RWPE2 (cell line): Measurements from ENCODE around the gene AHCYL2.

ENCODE experiments used
- ATAC-seq: fragments of 200-7000 bp; cut with Tn5 transposase; 3 replicates; pipeline ENCODE4 v1.9.1; 2021; ENCODE audit warnings: low read depth
- DNase-seq: peaks from one replicate; pipeline ENCODE4 v3.0.0-alpha.2; 2020; ENCODE audit warnings: low spot score
- H3K27ac ChIP-seq: fragments of 450-650 bp; 2 replicates; pipeline ENCODE4 v1.5.1; 2017; ENCODE audit warnings: mild to moderate bottlenecking; ENCODE audit not compliant: poor library complexity, severe bottlenecking
- H3K27me3 ChIP-seq: fragments of 250-450 bp; sonication (Bioruptor Pico); 2 replicates; pipeline ENCODE4 v1.5.1; 2021; ENCODE audit warnings: mild to moderate bottlenecking, moderate library complexity; ENCODE audit not compliant: insufficient read depth, poor library complexity, severe bottlenecking
- H3K36me3 ChIP-seq: fragments of 250-450 bp; sonication (Bioruptor Pico); 2 replicates; pipeline ENCODE4 v1.5.1; 2020; ENCODE audit warnings: low read depth, mild to moderate bottlenecking, moderate library complexity
- H3K4me1 ChIP-seq: fragments of 250-450 bp; sonication (Bioruptor Pico); 2 replicates; pipeline ENCODE4 v1.5.1; 2021; ENCODE audit warnings: mild to moderate bottlenecking, moderate library complexity; ENCODE audit not compliant: insufficient read depth, poor library complexity, severe bottlenecking
- H3K4me3 ChIP-seq: fragments of 250-450 bp; sonication (Bioruptor Pico); 2 replicates; pipeline ENCODE4 v1.5.1; 2021; ENCODE audit warnings: mild to moderate bottlenecking, moderate library complexity; ENCODE audit not compliant: severe bottlenecking
- H3K9me3 ChIP-seq: fragments of 250-450 bp; sonication (Bioruptor Pico); 2 replicates; pipeline ENCODE4 v1.5.1; 2021; ENCODE audit warnings: mild to moderate bottlenecking, moderate library complexity; ENCODE audit not compliant: severe bottlenecking
- CTCF ChIP-seq: fragments of 450-650 bp; IDR thresholded peaks from one replicate; pipeline ENCODE4 v1.5.1; 2017; ENCODE audit warnings: mild to moderate bottlenecking, moderate library complexity; ENCODE audit not compliant: poor library complexity, severe bottlenecking

Gene AHCYL2

GRCh38 chr7:129277629-129278028, 52.8 kb downstream of the AHCYL2 start:
- Histone ChIP-seq H3K4me1 (peaks cover 5% of the 10 kb centered on the region), H3K27ac (no peak overlapping the region), H3K4me3 (no peak overlapping the region), H3K36me3 (no peaks in the 10 kb centered on the region), H3K27me3 (no peaks in the 10 kb centered on the region), H3K9me3 (no peaks in the 10 kb centered on the region)
- no peak for DNase-seq
- no peak for TF ChIP-seq CTCF
- no peak for ATAC-seq

GRCh38 chr7:129278688-129279087, 53.9 kb downstream of the AHCYL2 start:
- no peak for TF ChIP-seq CTCF

GRCh38 chr7:129279757-129280156, 54.9 kb downstream of the AHCYL2 start:
- Histone ChIP-seq H3K36me3 (no peaks in the 10 kb centered on the region), H3K27me3 (no peaks in the 10 kb centered on the region), H3K4me1 (peaks cover 5% of the 10 kb centered on the region), H3K9me3 (no peaks in the 10 kb centered on the region), H3K4me3 (no peak overlapping the region), H3K27ac (no peak overlapping the region)
- peak; percentile 84 for ATAC-seq
- no peak for TF ChIP-seq CTCF
- no peak for DNase-seq

More at GRCh38 chr7:129278688-129279087, 53.9 kb downstream of the AHCYL2 start:
- H3K27ac ChIP-seq: no peak overlapping the region
- peaks cover 5% of the 10 kb centered on the region for H3K4me1 ChIP-seq
- no peaks in the 10 kb centered on the region for H3K9me3 ChIP-seq
- no peak overlapping the region for H3K4me3 ChIP-seq
- no peak for ATAC-seq
- no peak for DNase-seq
- H3K27me3 ChIP-seq: no peaks in the 10 kb centered on the region
- no peaks in the 10 kb centered on the region for H3K36me3 ChIP-seq

GRCh38 chr7:129281163-129281562, 56.3 kb downstream of the AHCYL2 start:
- H3K36me3 ChIP-seq: no peaks in the 10 kb centered on the region
- no peak overlapping the region for H3K27ac ChIP-seq
- no peak overlapping the region for H3K4me3 ChIP-seq
- peaks cover 5% of the 10 kb centered on the region for H3K4me1 ChIP-seq
- ATAC-seq (no peak), DNase-seq (no peak)
- H3K27me3 ChIP-seq: no peaks in the 10 kb centered on the region
- TF ChIP-seq CTCF: no peak
- H3K9me3 ChIP-seq: no peaks in the 10 kb centered on the region

- Histone ChIP-seq H3K36me3 (no peaks in the 10 kb centered on the region; the same call in 1 of the 2 replicates), H3K4me3 (no peak overlapping the region), H3K4me1 (peaks cover 5% of the 10 kb centered on the region), H3K27ac (no peak overlapping the region), H3K27me3 (no peaks in the 10 kb centered on the region), H3K9me3 (no peaks in the 10 kb centered on the region)
- DNase-seq (no peak), ATAC-seq (no peak)
- TF ChIP-seq CTCF: no peak
Measured at GRCh38 chr7:129282865-129283264, 58.0 kb downstream of the AHCYL2 start.
